HG03575 (cell line): ENCODE results near the gene C3orf80.

Experiments
- ATAC-seq: cut with Tn5 transposase; IDR thresholded peaks from one replicate; pipeline ENCODE4 v1.9.1; 2021; ENCODE audit not compliant: unreplicated experiment, insufficient number of reproducible peaks, low FRiP score; ENCODE audit errors: extremely low read depth

The C3orf80 gene

DNA sequence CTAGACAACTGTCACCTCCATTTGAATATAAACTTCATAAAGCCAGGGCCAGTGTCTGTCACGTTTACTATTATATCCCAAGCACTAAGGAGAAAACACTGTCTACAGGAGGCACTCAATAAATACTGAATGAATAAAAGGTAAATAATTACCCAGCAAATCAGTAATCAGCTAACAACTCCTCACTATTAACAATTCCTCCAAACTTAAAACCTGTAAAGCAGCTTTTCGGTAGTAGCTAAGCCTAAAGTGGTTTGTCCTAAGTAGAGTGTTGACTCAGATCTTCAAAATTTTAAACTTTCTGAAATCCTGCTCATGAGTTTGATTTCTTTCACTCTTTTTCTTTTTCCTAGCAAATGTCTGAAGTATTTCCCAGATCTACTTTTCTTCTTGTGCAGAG is 39.9 kb downstream of the C3orf80 start:
- no peak for ATAC-seq
